ENCODE measurements around the gene HSPA12A.

HSPA12A gene

GRCh38 chr10:116688741-116689495, 53.4 kb downstream of the HSPA12A start:
- Histone ChIP-seq H3K27ac (no peak overlapping the region), H3K4me3 (ENCODE audit: low read depth, low read length) (no peak overlapping the region), H3K27me3 (ENCODE audit: insufficient read depth, low read depth, severe bottlenecking) (no peaks in the 10 kb centered on the region), H3K36me3 (no peaks in the 10 kb centered on the region; the same call in 1 of the 2 replicates), H3K9me3 (ENCODE audit: severe bottlenecking) (no peaks in the 10 kb centered on the region)
- no peak for DNase-seq
- TF ChIP-seq, protein P1, sequence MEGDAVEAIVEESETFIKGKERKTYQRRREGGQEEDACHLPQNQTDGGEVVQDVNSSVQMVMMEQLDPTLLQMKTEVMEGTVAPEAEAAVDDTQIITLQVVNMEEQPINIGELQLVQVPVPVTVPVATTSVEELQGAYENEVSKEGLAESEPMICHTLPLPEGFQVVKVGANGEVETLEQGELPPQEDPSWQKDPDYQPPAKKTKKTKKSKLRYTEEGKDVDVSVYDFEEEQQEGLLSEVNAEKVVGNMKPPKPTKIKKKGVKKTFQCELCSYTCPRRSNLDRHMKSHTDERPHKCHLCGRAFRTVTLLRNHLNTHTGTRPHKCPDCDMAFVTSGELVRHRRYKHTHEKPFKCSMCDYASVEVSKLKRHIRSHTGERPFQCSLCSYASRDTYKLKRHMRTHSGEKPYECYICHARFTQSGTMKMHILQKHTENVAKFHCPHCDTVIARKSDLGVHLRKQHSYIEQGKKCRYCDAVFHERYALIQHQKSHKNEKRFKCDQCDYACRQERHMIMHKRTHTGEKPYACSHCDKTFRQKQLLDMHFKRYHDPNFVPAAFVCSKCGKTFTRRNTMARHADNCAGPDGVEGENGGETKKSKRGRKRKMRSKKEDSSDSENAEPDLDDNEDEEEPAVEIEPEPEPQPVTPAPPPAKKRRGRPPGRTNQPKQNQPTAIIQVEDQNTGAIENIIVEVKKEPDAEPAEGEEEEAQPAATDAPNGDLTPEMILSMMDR (IDR thresholded peaks at IDR 0.05; ENCODE audit: low read depth, low read length), result no peak

- Histone ChIP-seq H3K4me3 (ENCODE audit: low read depth, low read length) (no peak overlapping the region), H3K9me3 (ENCODE audit: severe bottlenecking) (no peaks in the 10 kb centered on the region), H3K27me3 (ENCODE audit: insufficient read depth, low read depth, severe bottlenecking) (no peaks in the 10 kb centered on the region), H3K36me3 (no peaks in the 10 kb centered on the region; the same call in 1 of the 2 replicates), H3K27ac (no peak overlapping the region)
- no peak for DNase-seq
- TF ChIP-seq, protein P1 (IDR thresholded peaks at IDR 0.05; ENCODE audit: low read depth, low read length), result no peak
Measured at GRCh38 chr10:116688241-116688711, 54.1 kb downstream of the HSPA12A start.

DNA sequence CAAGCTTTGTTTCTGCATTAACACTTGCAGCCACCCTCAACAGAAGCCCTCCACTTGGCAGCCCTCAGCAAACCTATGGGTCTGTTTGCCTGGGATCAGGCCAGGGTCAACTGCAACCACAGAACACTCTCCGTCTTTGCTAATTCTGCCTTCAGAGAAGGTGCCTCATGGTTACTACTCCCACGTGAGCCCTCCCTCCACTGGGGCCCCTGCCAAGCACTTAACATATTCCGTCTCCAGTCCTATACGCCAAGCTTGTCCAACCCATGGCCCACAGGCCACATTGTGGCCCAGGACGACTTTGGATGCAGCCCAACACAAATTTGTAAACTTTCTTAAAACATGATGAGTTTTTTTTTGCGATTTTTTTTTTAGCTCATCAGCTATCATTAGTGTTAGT, 54.7 kb downstream of the HSPA12A start:
- H3K36me3 ChIP-seq, result no peaks in the 10 kb centered on the region; the same call in none of the 2 replicates
- DNase-seq, result no peak
- H3K27ac ChIP-seq, result no peak overlapping the region
- no peaks in the 10 kb centered on the region for H3K9me3 ChIP-seq (ENCODE audit: severe bottlenecking)
- no peak overlapping the region for H3K4me3 ChIP-seq (ENCODE audit: low read depth, low read length)
- TF ChIP-seq, protein P1 (IDR thresholded peaks at IDR 0.05; ENCODE audit: low read depth, low read length), result no peak
- no peaks in the 10 kb centered on the region for H3K27me3 ChIP-seq (ENCODE audit: insufficient read depth, low read depth, severe bottlenecking)

- H3K36me3 ChIP-seq, result no peaks in the 10 kb centered on the region; the same call in none of the 2 replicates
- H3K27ac ChIP-seq, result no peak overlapping the region
- no peak for DNase-seq
- no peaks in the 10 kb centered on the region for H3K9me3 ChIP-seq (ENCODE audit: severe bottlenecking)
- H3K4me3 ChIP-seq (ENCODE audit: low read depth, low read length), result no peak overlapping the region
- TF ChIP-seq, protein P1 (IDR thresholded peaks at IDR 0.05; ENCODE audit: low read depth, low read length), result no peak
- no peaks in the 10 kb centered on the region for H3K27me3 ChIP-seq (ENCODE audit: insufficient read depth, low read depth, severe bottlenecking)
Measured at GRCh38 chr10:116686632-116687031, 55.7 kb downstream of the HSPA12A start.

DNA sequence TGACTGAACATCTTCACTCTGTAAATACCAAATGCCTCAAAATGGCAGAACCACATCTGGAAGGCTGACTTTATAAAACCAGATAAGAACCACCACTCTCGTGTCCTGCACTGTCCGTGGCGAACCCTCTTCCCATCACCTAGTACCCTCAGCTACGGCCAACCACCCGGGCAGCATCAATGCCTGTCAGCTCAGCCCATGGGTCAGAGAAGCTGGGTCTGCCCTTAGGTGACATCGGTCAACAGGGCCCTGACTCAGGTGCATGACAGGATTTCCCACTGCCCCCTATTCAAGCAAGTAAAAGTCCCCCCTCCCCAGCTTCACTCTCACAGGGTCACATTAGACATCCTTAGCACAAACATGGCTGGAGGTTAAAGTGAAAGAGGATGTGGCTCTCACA, 56.6 kb downstream of the HSPA12A start:
- TF ChIP-seq, protein P1 (IDR thresholded peaks at IDR 0.05; ENCODE audit: low read depth, low read length), result no peak
- Histone ChIP-seq H3K4me3 (ENCODE audit: low read depth, low read length) (no peak overlapping the region), H3K27me3 (ENCODE audit: insufficient read depth, low read depth, severe bottlenecking) (no peaks in the 10 kb centered on the region), H3K27ac (no peak overlapping the region), H3K9me3 (ENCODE audit: severe bottlenecking) (no peaks in the 10 kb centered on the region), H3K36me3 (no peaks in the 10 kb centered on the region; the same call in 1 of the 2 replicates)
- DNase-seq, result no peak
